GM12873 (cell line): ENCODE results near the gene TSACC.

Source experiments
- CTCF ChIP-seq: IDR thresholded peaks from 2 replicates; pipeline ENCODE4 v1.5.1; 2012; ENCODE audit warnings: low read depth, mild to moderate bottlenecking, moderate library complexity, low read length, control low read depth; ENCODE audit not compliant: insufficient read depth; ENCODE audit errors: missing control alignments

TSACC gene

GRCh38 chr1:156356262-156356874 is 18.0 kb downstream of the TSACC start:
- TF ChIP-seq CTCF: no peak

GRCh38 chr1:156356875-156357534 is 18.7 kb downstream of the TSACC start:
- TF ChIP-seq CTCF: peak; percentile 76

DNA sequence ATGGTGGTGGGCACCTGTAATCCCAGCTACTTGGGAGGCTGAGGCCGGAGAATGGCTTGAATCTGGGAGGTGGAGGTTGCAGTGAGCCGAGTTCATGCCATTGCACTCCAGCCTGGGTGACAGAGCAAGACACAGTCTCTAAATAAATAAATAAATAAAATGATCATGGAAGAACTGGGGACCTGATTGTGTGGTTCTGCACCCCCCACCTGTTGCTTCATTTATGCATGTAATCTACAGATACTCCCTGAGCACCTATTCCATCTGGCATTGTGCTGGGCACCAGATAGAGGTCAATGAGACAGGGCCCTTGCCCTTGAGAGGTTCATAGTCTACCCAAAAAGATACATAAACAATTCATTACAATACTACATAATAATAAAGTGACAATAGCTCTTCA is 19.7 kb downstream of the TSACC start:
- TF ChIP-seq CTCF: no peak

DNA sequence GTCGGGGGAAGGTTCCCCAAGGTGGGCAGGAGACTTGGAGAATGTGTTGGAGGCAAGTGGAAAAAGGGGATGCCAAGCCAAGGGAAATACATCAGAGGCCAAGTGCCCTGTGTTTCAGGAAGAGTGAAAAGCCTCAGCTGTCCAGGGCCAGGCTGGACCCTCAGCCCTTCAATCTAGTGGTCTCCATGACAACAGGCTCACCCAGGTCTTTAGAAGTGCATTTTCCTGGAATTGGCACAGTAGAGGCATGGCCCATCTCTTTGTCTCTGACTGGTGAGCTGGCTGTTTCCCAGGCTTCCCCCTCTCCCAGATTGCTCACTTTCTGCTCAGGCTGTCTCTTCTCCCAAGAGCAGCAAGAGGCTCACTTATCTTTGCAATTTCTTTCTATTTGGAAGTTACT is 20.3 kb downstream of the TSACC start:
- TF ChIP-seq CTCF: no peak

- TF ChIP-seq CTCF: no peak
Measured at GRCh38 chr1:156359249-156359648, 20.9 kb downstream of the TSACC start.

DNA sequence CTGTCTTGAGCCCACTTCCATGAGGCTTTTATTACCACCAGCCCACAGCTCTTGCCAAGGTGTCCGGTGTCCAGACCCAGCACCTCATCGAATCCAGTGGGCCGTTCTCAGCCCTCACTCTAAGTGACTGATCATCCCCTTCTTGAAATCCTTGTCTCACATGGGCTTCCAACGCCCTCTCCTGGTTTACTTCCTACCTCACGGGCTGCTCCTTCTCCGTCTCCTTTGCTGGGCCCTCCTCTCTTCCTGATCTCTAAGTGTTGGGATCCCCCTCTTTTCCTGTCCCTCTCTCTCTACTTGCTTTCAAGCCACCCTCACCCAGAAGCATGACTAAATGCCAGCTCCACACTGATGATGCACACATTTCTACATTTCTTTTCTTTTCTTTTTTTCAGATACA is 21.6 kb downstream of the TSACC start:
- TF ChIP-seq CTCF: peak; percentile 30

DNA sequence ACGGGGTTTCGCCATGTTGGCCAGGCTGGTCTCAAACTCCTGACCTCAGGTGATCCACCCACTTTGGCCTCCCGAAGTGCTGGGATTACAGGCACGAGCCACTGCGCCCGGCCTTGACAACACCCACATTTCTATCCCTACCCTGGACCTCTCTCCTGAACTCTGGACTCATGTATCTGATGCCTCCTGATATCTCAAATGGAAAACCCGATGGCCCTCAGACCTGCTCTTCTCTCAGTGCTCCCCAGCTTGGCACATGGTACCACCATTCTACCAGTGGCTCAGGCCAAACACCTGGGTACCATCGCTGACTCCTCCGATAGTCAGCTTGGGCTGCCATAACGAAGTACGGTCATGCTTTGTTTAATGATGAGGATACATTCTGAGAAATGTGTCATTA is 22.2 kb downstream of the TSACC start:
- no peak for TF ChIP-seq CTCF
